Endothelial cell of umbilical vein (primary cell): ENCODE data around the gene DDX59. TPM values are rescaled to one million over a fixed set of nuclear protein-coding genes. Genes with fewer than 3 reads are reported as not detected.

Experiments used
- BruUV-seq: library from RNA; stranded (reverse); fragments of 400-500 nt; replicated peaks from 2 replicates; lab custom pipeline; 2021; lab: Mats Ljungman, UMichigan
- CTCF ChIA-PET: fragments of 300-600, 350-600 bp; sonication (Branson Sonifier 250); formaldehyde crosslinking; loops from one replicate; lab custom pipeline; 2021; ENCODE audit warnings: antibody characterized with exemption, inconsistent platforms; lab: Charles Lee
- POLR2A ChIA-PET: fragments of 300-600, 350-600 bp; sonication (Branson Sonifier 250); formaldehyde crosslinking; loops from one replicate; lab custom pipeline; 2021; ENCODE audit warnings: antibody characterized with exemption, inconsistent platforms; lab: Charles Lee
- DNase-seq: peaks from one replicate; pipeline ENCODE4 v3.0.0-alpha.2; 2011; ENCODE audit warnings: low read depth, low spot score
- FAIRE-seq: peaks from 2 replicates; lab custom pipeline; 2011; peaks lifted over from hg19 to GRCh38; lab: Jason Lieb, UNC
- H2AFZ ChIP-seq: 2 replicates; pipeline ENCODE4 v1.6.0; 2012; ENCODE audit warnings: low read depth, low read length, control low read depth, inconsistent platforms
- H3K27ac ChIP-seq: 2 replicates; pipeline ENCODE4 v1.5.1; 2011; ENCODE audit warnings: low read depth, mild to moderate bottlenecking, control low read depth, low read length, moderate library complexity; ENCODE audit not compliant: insufficient read depth
- H3K27me3 ChIP-seq, 2 experiments: 2 replicates each; pipeline versions ENCODE4 v1.6.0 to v1.6.1; 2011; ENCODE audit warnings: low read length in 2 of 2, mixed read lengths in 1 of 2; ENCODE audit not compliant: control insufficient read depth in 2 of 2, insufficient read depth in 2 of 2
- H3K36me3 ChIP-seq, 2 experiments: 2 replicates in 1 of 2; 3 replicates in 1 of 2; pipeline ENCODE4 v1.5.1; 2011; ENCODE audit warnings: low read length in 2 of 2, mild to moderate bottlenecking in 1 of 2, moderate library complexity in 1 of 2; ENCODE audit not compliant: control insufficient read depth in 2 of 2, insufficient read depth in 2 of 2; ENCODE audit errors: extremely low read depth in 1 of 2
- H3K4me1 ChIP-seq: 3 replicates; pipeline ENCODE4 v1.5.1; 2011; ENCODE audit warnings: mild to moderate bottlenecking, low read length; ENCODE audit not compliant: control insufficient read depth, insufficient read depth; ENCODE audit errors: extremely low read depth
- H3K4me2 ChIP-seq: 2 replicates; pipeline ENCODE4 v1.6.1; 2011; ENCODE audit warnings: low read length, control low read depth, mixed read lengths; ENCODE audit not compliant: insufficient read depth
- H3K4me3 ChIP-seq, 3 experiments: fragments of 200-600 bp in 1 of 3; sonication (generic), shearing (Covaris generic) in 1 of 3; replicated peaks in 1 of 3; 2 replicates each; pipeline ENCODE4 v1.5.1; 2011 to 2016; ENCODE audit warnings: control low read depth in 3 of 3, low read length in 3 of 3, mild to moderate bottlenecking in 2 of 3, inconsistent platforms in 1 of 3, low read depth in 1 of 3, moderate library complexity in 1 of 3; ENCODE audit not compliant: insufficient read depth in 1 of 3
- H3K79me2 ChIP-seq: 2 replicates; pipeline ENCODE4 v1.6.0; 2012; ENCODE audit warnings: low read length, inconsistent platforms; ENCODE audit not compliant: control insufficient read depth, insufficient read depth
- H3K9ac ChIP-seq: replicated peaks from 2 replicates; pipeline ENCODE3; 2011; ENCODE audit warnings: low read length, control low read depth; ENCODE audit not compliant: insufficient read depth; ENCODE audit errors: extremely low read depth
- H3K9me1 ChIP-seq: replicated peaks from 3 replicates; pipeline ENCODE4 v1.6.0; 2011; ENCODE audit warnings: mild to moderate bottlenecking, low read length; ENCODE audit not compliant: control insufficient read depth, insufficient read depth; ENCODE audit errors: extremely low read depth
- H3K9me3 ChIP-seq: replicated peaks from 2 replicates; pipeline ENCODE4 v1.5.1; 2012; ENCODE audit warnings: low read length, inconsistent platforms; ENCODE audit not compliant: control insufficient read depth, insufficient read depth
- H4K20me1 ChIP-seq: replicated peaks from 2 replicates; pipeline ENCODE3; 2011; ENCODE audit warnings: mild to moderate bottlenecking, low read length; ENCODE audit not compliant: control insufficient read depth, insufficient read depth; ENCODE audit errors: extremely low read depth
- EZH2 ChIP-seq: IDR thresholded peaks from 2 replicates; pipeline ENCODE4 v1.6.1; 2012; ENCODE audit warnings: borderline replicate concordance, low read depth, mild to moderate bottlenecking, moderate library complexity, low read length, inconsistent platforms; ENCODE audit not compliant: severe bottlenecking
- FOS ChIP-seq: IDR thresholded peaks from 2 replicates; pipeline ENCODE4 v1.6.1; 2011; ENCODE audit warnings: mild to moderate bottlenecking, low read length, moderate library complexity, borderline replicate concordance; ENCODE audit not compliant: insufficient read depth
- GATA2 ChIP-seq: IDR thresholded peaks from 2 replicates; pipeline ENCODE4 v1.7.0; 2011; ENCODE audit warnings: low read depth, mild to moderate bottlenecking, moderate library complexity, mixed read lengths, low read length; ENCODE audit not compliant: insufficient read length, insufficient read depth
- JUN ChIP-seq: IDR thresholded peaks from 2 replicates; pipeline ENCODE4 v1.6.1; 2011; ENCODE audit warnings: borderline replicate concordance, low read depth; ENCODE audit not compliant: insufficient read length, insufficient read depth
- MYC ChIP-seq: IDR thresholded peaks from one replicate; pipeline ENCODE4 v1.6.1; 2011; ENCODE audit warnings: mild to moderate bottlenecking, low read depth, low read length
- POLR2A ChIP-seq: IDR thresholded peaks from 2 replicates; pipeline ENCODE4 v1.6.1; 2012; ENCODE audit warnings: low read depth, mild to moderate bottlenecking, control low read depth, low read length
- POLR2AphosphoS5 ChIP-seq: IDR thresholded peaks from 2 replicates; pipeline ENCODE4 v1.6.1; 2012; ENCODE audit warnings: low read depth, mild to moderate bottlenecking, control low read depth, low read length, moderate library complexity; ENCODE audit not compliant: insufficient read depth
- dilution Hi-C: fragments of 300-500 bp; cut with MboI; formaldehyde crosslinking; loops from one replicate; pipeline ENCODE4 v1.15.0; 2019; ENCODE audit warnings: low sequenced_read_pairs; ENCODE audit not compliant: extremely low pct_ligation_motif_present
- intact Hi-C: fragments of 100-400 bp; cut with micrococcal nuclease; formaldehyde crosslinking; loops from one replicate; pipeline ENCODE4 v1.10.0; 2022
- polyA plus RNA-seq, 4 experiments: library from polyadenylated mRNA; depleted of rRNA in 3 of 4; stranded (reverse) in 3 of 4; unstranded in 1 of 4; fragments of >200 nt; gene quantifications; 2 replicates each; pipeline versions ENCODE4 v1.2.1 to v1.2.3, GENCODE V29; 2011 to 2012; ENCODE audit warnings: missing spikeins in 1 of 4
- total RNA-seq: library from RNA; stranded (reverse); gene quantifications from 2 replicates; pipeline ENCODE4 v1.2.3, GENCODE V29; 2021
- TF ChIP-seq, protein P1 (sequence below), 2 donors: IDR thresholded peaks; 1 replicate in 1 of 2; 2 replicates in 1 of 2; pipeline ENCODE4 v1.5.1; 2011; ENCODE audit warnings: low read length in 2 of 2, mild to moderate bottlenecking in 2 of 2, moderate library complexity in 2 of 2, control low read depth in 1 of 2, inconsistent platforms in 1 of 2, low read depth in 1 of 2; ENCODE audit not compliant: insufficient read depth in 1 of 2; ENCODE audit errors: extremely low read depth in 1 of 2
- TF ChIP-seq, protein P2 (sequence below): IDR thresholded peaks from 2 replicates; pipeline ENCODE4 v1.6.1; 2011; ENCODE audit not compliant: insufficient read depth, insufficient read length

The DDX59 gene
- total and polyA plus RNA-seq, 2 donors (not counting 3 experiments of a cell fraction or from before 2014, with no cell fraction given) = 8.1 to 17.7 TPM

- ChIA-PET POLR2A (interaction anchor here (0.5 to 0.6 kb wide), 3 partner anchors 8 to 22 kb away, joined by 3 to 4 read pairs (median 3); no protein-coding TSS in a partner anchor), CTCF (interaction anchor here (0.6 to 6.1 kb wide), 3 partner anchors 19 to 31 kb away, joined by 3 to 33 read pairs (median 4); no protein-coding TSS in a partner anchor)
- H3K79me2 ChIP-seq = no peaks in the 10 kb centered on the region
- FAIRE-seq (no peak), DNase-seq (no peak)
- no peak overlapping the region for H3K4me3 ChIP-seq
- H4K20me1 ChIP-seq = no peaks in the 10 kb centered on the region
- no peak overlapping the region for H3K9ac ChIP-seq
- no peaks in the 10 kb centered on the region for H3K27me3 ChIP-seq
- H3K4me1 ChIP-seq = peaks cover 14% of the 10 kb centered on the region
- no peak overlapping the region for H3K4me2 ChIP-seq
- peaks cover 0 to 3% of the 10 kb centered on the region in 2 experiments for H3K36me3 ChIP-seq
- H3K9me1 ChIP-seq = no peaks in the 10 kb centered on the region
- no peak overlapping the region for H2AFZ ChIP-seq
- BruUV-seq = no TSS peak
- H3K9me3 ChIP-seq = no peaks in the 10 kb centered on the region
- intact Hi-C loops (no loop called here), dilution Hi-C loops (no loop called here)
- TF ChIP-seq FOS (no peak), EZH2 (no peak), MYC (no peak), POLR2A (no peak), JUN (no peak), POLR2AphosphoS5 (no peak), GATA2 (no peak)
- TF ChIP-seq, protein P1, sequence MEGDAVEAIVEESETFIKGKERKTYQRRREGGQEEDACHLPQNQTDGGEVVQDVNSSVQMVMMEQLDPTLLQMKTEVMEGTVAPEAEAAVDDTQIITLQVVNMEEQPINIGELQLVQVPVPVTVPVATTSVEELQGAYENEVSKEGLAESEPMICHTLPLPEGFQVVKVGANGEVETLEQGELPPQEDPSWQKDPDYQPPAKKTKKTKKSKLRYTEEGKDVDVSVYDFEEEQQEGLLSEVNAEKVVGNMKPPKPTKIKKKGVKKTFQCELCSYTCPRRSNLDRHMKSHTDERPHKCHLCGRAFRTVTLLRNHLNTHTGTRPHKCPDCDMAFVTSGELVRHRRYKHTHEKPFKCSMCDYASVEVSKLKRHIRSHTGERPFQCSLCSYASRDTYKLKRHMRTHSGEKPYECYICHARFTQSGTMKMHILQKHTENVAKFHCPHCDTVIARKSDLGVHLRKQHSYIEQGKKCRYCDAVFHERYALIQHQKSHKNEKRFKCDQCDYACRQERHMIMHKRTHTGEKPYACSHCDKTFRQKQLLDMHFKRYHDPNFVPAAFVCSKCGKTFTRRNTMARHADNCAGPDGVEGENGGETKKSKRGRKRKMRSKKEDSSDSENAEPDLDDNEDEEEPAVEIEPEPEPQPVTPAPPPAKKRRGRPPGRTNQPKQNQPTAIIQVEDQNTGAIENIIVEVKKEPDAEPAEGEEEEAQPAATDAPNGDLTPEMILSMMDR (IDR thresholded peaks at IDR 0.05; ENCODE audit: extremely low read depth in 1 of 2, insufficient read depth in 1 of 2, low read depth in 1 of 2, low read length in 2 of 2) = no peak
- TF ChIP-seq, protein P2, sequence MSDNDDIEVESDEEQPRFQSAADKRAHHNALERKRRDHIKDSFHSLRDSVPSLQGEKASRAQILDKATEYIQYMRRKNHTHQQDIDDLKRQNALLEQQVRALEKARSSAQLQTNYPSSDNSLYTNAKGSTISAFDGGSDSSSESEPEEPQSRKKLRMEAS = no peak
- no peak overlapping the region for H3K27ac ChIP-seq
Measured at GRCh38 chr1:200644021-200644420, 25.7 kb downstream of the DDX59 start.
